NCI-H526 treated with DMSO at 0.1 percent for 48 hours (cell line): ENCODE results near the gene MAGEA4.

Experiments
- DNase-seq: peaks from one replicate; lab custom pipeline; 2025; lab: John Stamatoyannopoulos, UW

MAGEA4 gene

GRCh38 chrX:151923648-151924047, 11.0 kb downstream of the MAGEA4 start:
- DNase-seq: no peak

GRCh38 chrX:151929126-151929525, 16.4 kb downstream of the MAGEA4 start:
- DNase-seq: no peak

GRCh38 chrX:151935358-151935757, 22.7 kb downstream of the MAGEA4 start:
- no peak for DNase-seq

- DNase-seq: no peak
These were observed 25.5 kb downstream of the MAGEA4 start for GRCh38 chrX:151938172-151938571.

- DNase-seq: no peak
These were observed 42.0 kb downstream of the MAGEA4 start for GRCh38 chrX:151954730-151955129.

GRCh38 chrX:151958101-151958500, 45.4 kb downstream of the MAGEA4 start:
- no peak for DNase-seq

- DNase-seq: no peak
These were observed 49.3 kb downstream of the MAGEA4 start for GRCh38 chrX:151962034-151962433.

- no peak for DNase-seq
These were observed 53.5 kb downstream of the MAGEA4 start for GRCh38 chrX:151966236-151966635.

- DNase-seq: no peak
These were observed 57.3 kb downstream of the MAGEA4 start for GRCh38 chrX:151970027-151970426.

- DNase-seq: no peak
These were observed 58.0 kb downstream of the MAGEA4 start for GRCh38 chrX:151970661-151971060.

- DNase-seq: no peak
These were observed 60.5 kb downstream of the MAGEA4 start for GRCh38 chrX:151973060-151973661.

- no peak for DNase-seq
These were observed 61.2 kb downstream of the MAGEA4 start for GRCh38 chrX:151973851-151974335.
